MCF 10A (cell line): ENCODE data around the gene CD44. TPM values are rescaled to one million over a fixed set of nuclear protein-coding genes. Genes with fewer than 3 reads are reported as not detected.
A peak's percentile ranks its signal among the peaks of the same experiment; 100 is the strongest.

Experiments
- BruUV-seq: library from RNA; stranded (reverse); fragments of 400-500 nt; replicated peaks from 2 replicates; lab custom pipeline; 2021; lab: Mats Ljungman, UMichigan
- CTCF ChIA-PET: fragments of 300-600 bp; sonication (Branson Sonifier 250); formaldehyde crosslinking; extraction: SDS; loops from one replicate; lab custom pipeline; 2021; ENCODE audit warnings: antibody characterized with exemption, inconsistent platforms; lab: Yijun Ruan, JAX
- POLR2A ChIA-PET: fragments of 300-600, 350-650 bp; sonication (Branson Sonifier 250); formaldehyde crosslinking; extraction: SDS; loops from one replicate; lab custom pipeline; 2020; ENCODE audit warnings: antibody characterized with exemption, inconsistent platforms; lab: Yijun Ruan, JAX
- DNase-seq: peaks from one replicate; pipeline ENCODE4 v3.0.0-alpha.2; 2018; ENCODE audit not compliant: unreplicated experiment
- H3K27ac Mint-ChIP-seq: one replicate; pipeline ENCODE4 v1.8.0; 2022; ENCODE audit warnings: mild to moderate bottlenecking, low read depth, mixed read lengths; ENCODE audit not compliant: unreplicated experiment
- H3K27me3 Mint-ChIP-seq: one replicate; pipeline ENCODE4 v1.8.0; 2022; ENCODE audit warnings: mixed read lengths; ENCODE audit not compliant: insufficient read depth, unreplicated experiment
- H3K36me3 Mint-ChIP-seq: one replicate; pipeline ENCODE4 v1.8.0; 2022; ENCODE audit warnings: mild to moderate bottlenecking, moderate library complexity, mixed read lengths; ENCODE audit not compliant: insufficient read depth, unreplicated experiment
- H3K4me1 Mint-ChIP-seq: one replicate; pipeline ENCODE4 v1.8.0; 2022; ENCODE audit warnings: mixed read lengths; ENCODE audit not compliant: insufficient read depth, unreplicated experiment
- H3K4me3 Mint-ChIP-seq: one replicate; pipeline ENCODE4 v1.8.0; 2022; ENCODE audit warnings: mild to moderate bottlenecking, moderate library complexity, mixed read lengths; ENCODE audit not compliant: unreplicated experiment
- H3K9me3 Mint-ChIP-seq: one replicate; pipeline ENCODE4 v1.8.0; 2022; ENCODE audit warnings: mixed read lengths; ENCODE audit not compliant: unreplicated experiment
- intact Hi-C: fragments of 100-400 bp; cut with micrococcal nuclease; formaldehyde crosslinking; loops from 2 replicates; pipeline ENCODE4 v1.14.1; 2022
- total RNA-seq: library from RNA; stranded (reverse); gene quantifications from 2 replicates; pipeline ENCODE4 v1.2.3, GENCODE V29; 2022
- TF ChIP-seq, protein P1 (sequence below): fragments of 200-600 bp; IDR thresholded peaks from one replicate; pipeline ENCODE4 v1.8.0; 2022; ENCODE audit warnings: antibody characterized with exemption, mild to moderate bottlenecking; ENCODE audit not compliant: unreplicated experiment

Gene CD44
- total RNA-seq, 1 experiment from 2014 or later: 446 TPM

DNA sequence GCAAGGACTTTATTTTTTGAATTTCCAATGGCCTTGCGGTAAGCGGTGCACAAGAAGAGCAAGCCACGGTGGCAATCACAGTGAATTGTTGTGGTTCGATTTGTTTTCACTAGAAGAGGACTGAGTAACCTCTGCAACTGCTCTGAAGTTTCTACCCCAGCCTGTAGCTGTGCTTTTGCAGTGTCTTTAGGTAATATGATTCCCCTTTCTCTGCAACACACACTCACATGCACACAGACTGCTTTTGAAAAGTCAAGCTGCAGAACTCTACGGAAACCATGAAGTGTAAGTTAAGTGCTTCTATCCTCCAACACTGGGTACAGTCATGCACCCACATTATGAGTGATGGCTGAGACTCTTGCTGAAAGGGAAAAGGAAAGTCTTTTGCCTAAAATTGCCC is 38.4 kb downstream of the CD44 start:
- BruUV-seq: TSS peak; percentile 2
- Mint-ChIP-seq H3K4me1 (peaks cover 49% of the 10 kb centered on the region), H3K4me3 (no peak overlapping the region), H3K9me3 (no peaks in the 10 kb centered on the region), H3K27me3 (no peaks in the 10 kb centered on the region), H3K36me3 (peaks cover 56% of the 10 kb centered on the region), H3K27ac (peak overlapping the region; percentile 65)
- ChIA-PET CTCF (interaction anchor here (0.7 to 1.4 kb wide), 5 partner anchors 10 to 663 kb away, joined by 3 to 4 read pairs (median 3); no protein-coding TSS in a partner anchor), POLR2A (interaction anchor here (0.6 to 4.2 kb wide), 13 partner anchors 11 to 168 kb away, joined by 3 to 35 read pairs (median 7); partner anchors contain the start of gene CD44)
- intact Hi-C loops: no loop called here
- no peak for DNase-seq
- TF ChIP-seq, protein P1, sequence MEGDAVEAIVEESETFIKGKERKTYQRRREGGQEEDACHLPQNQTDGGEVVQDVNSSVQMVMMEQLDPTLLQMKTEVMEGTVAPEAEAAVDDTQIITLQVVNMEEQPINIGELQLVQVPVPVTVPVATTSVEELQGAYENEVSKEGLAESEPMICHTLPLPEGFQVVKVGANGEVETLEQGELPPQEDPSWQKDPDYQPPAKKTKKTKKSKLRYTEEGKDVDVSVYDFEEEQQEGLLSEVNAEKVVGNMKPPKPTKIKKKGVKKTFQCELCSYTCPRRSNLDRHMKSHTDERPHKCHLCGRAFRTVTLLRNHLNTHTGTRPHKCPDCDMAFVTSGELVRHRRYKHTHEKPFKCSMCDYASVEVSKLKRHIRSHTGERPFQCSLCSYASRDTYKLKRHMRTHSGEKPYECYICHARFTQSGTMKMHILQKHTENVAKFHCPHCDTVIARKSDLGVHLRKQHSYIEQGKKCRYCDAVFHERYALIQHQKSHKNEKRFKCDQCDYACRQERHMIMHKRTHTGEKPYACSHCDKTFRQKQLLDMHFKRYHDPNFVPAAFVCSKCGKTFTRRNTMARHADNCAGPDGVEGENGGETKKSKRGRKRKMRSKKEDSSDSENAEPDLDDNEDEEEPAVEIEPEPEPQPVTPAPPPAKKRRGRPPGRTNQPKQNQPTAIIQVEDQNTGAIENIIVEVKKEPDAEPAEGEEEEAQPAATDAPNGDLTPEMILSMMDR: no peak

DNA sequence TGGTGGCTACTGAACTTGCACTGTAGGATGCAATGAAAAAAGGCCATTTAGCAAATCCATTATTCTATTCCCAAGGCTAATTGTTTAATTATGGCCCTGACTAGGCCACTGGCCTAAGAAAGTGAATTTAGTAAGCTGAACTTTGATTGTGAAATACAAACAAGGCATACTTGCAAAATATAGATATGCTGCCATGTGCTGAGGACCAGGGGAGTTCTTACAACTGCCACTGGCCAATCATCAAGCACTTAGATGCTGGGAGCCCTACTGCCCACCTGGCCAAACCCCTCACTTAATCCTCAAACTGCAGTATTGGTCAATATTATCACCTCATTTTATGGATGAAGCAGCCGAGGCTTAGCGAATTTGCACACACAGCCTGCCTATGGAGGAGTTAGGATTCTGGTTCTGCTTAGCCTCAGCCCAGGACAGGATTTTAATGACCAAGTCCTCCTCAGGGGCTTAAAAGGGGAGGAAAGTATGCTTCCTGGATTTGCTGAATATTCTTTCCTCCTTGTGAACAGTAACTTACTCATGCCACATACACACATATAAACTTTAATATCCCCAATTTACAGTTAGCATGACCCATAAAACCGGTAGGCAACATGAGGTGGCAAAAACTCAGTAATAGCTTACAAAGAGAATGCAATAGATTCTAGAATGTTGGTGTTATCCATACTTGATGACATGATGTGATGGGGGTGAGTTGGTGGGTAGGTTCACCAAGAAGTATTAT is 39.3 kb downstream of the CD44 start:
- BruUV-seq: no TSS peak
- DNase-seq: peak; percentile 21
- POLR2A ChIA-PET: interaction anchor here (0.6 to 4.2 kb wide), 19 partner anchors 8 to 213 kb away, joined by 3 to 35 read pairs (median 5); partner anchors contain the start of gene CD44
- no peaks in the 10 kb centered on the region for H3K27me3 Mint-ChIP-seq
- peaks cover 58% of the 10 kb centered on the region for H3K36me3 Mint-ChIP-seq
- CTCF ChIA-PET: interaction anchor here (0.7 to 2.2 kb wide), 4 partner anchors 9 to 191 kb away, joined by 3 to 5 read pairs (median 4); no protein-coding TSS in a partner anchor
- no peaks in the 10 kb centered on the region for H3K9me3 Mint-ChIP-seq
- no peak overlapping the region for H3K4me3 Mint-ChIP-seq
- TF ChIP-seq, protein P1: no peak
- H3K4me1 Mint-ChIP-seq: peaks cover 49% of the 10 kb centered on the region
- peak overlapping the region; percentile 65 for H3K27ac Mint-ChIP-seq
- intact Hi-C loops: no loop called here

DNA sequence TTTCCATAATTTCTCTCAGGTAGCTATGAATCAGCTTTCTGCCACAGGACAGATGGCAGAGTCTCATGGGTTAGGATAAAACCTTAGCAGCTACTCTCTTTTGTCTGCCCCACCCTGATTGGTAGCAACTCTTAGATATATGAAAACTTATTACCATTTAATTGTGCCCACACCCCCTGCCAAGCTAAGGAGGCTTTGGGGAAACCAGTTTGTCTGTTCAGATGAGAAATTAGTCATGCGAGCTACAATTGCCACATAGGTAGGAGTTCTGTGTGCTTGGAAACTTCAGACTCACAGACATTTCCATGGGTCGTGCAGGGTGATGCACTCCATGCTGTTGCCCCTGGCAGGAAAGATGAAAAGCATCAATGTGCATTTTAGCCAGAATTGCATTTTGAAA is 39.9 kb downstream of the CD44 start:
- no TSS peak for BruUV-seq
- ChIA-PET POLR2A (interaction anchor here (0.7 to 4.2 kb wide), 16 partner anchors 8 to 212 kb away, joined by 3 to 35 read pairs (median 6); partner anchors contain the start of gene CD44), CTCF (interaction anchor here (0.6 to 2.2 kb wide), 8 partner anchors 10 to 250 kb away, joined by 3 to 5 read pairs (median 3); no protein-coding TSS in a partner anchor)
- Mint-ChIP-seq H3K4me1 (peaks cover 42% of the 10 kb centered on the region), H3K27ac (peak overlapping the region; percentile 65), H3K36me3 (peaks cover 62% of the 10 kb centered on the region), H3K27me3 (no peaks in the 10 kb centered on the region), H3K9me3 (no peaks in the 10 kb centered on the region), H3K4me3 (no peak overlapping the region)
- peak; percentile 72 for DNase-seq
- TF ChIP-seq, protein P1: no peak
- intact Hi-C loops: no loop called here

DNA sequence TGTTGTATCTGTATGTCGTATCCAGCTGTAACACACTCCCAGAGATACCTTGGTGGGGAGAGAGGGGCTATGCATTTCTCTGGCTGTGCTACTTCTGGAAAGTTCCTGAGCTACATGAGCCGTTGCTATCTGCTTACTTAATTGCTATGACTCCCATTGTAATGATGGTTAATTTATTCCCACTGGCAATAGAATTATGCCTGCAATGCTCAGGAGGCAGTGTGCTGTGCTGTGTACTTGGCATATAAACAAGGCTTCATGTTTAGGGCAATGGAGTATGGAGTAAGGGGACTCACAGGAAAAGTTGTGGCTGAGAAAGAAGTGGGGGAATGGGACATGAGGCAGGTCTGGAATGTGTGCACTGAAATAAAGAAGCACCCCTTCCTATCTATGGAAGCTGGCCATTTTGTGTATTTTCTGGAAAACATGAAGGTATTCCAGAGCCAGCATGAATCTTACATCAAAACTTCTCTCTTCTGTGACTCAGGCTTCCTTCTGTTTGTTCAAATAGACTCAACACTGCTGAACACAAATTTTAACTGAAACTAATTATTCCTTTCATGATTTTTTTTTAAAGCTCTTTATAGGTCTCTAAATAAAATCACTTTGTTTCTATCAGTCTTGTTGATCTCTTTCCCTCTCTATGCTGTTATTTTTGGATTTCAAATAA is 40.6 kb downstream of the CD44 start:
- peak overlapping the region; percentile 65 for H3K27ac Mint-ChIP-seq
- no peak for DNase-seq
- POLR2A ChIA-PET: interaction anchor here (0.7 to 4.2 kb wide), 14 partner anchors 9 to 211 kb away, joined by 3 to 35 read pairs (median 5); partner anchors contain the start of gene CD44
- no peaks in the 10 kb centered on the region for H3K9me3 Mint-ChIP-seq
- BruUV-seq: no TSS peak
- peaks cover 62% of the 10 kb centered on the region for H3K36me3 Mint-ChIP-seq
- no peak overlapping the region for H3K4me3 Mint-ChIP-seq
- intact Hi-C loops: no loop called here
- CTCF ChIA-PET: interaction anchor here (0.6 to 2.2 kb wide), 9 partner anchors 11 to 251 kb away, joined by 3 to 5 read pairs (median 3); no protein-coding TSS in a partner anchor
- H3K4me1 Mint-ChIP-seq: peaks cover 37% of the 10 kb centered on the region
- no peaks in the 10 kb centered on the region for H3K27me3 Mint-ChIP-seq
- TF ChIP-seq, protein P1: no peak
